GM12878 (cell line): Measurements from ENCODE around the gene MUC5B. TPM values are rescaled to one million over a fixed set of nuclear protein-coding genes. Genes with fewer than 3 reads are reported as not detected.

Experiments
- ATAC-seq: fragments of 200-7000 bp; cut with Tn5 transposase; 3 replicates; pipeline ENCODE4 v1.9.1; 2020; ENCODE audit warnings: mild to moderate bottlenecking, moderate library complexity
- BruUV-seq: library from RNA; stranded (reverse); fragments of 400-500 nt; replicated peaks from 2 replicates; lab custom pipeline; 2021; lab: Mats Ljungman, UMichigan
- CTCF ChIA-PET: fragments of 300-600 bp; sonication (Branson Sonifier 250); formaldehyde crosslinking; extraction: SDS; loops from one replicate; lab custom pipeline; 2021; ENCODE audit warnings: inconsistent platforms; lab: Yijun Ruan, JAX
- POLR2A ChIA-PET: fragments of 350-600 bp; formaldehyde crosslinking; extraction: SDS; loops from one replicate; lab custom pipeline; 2021; ENCODE audit warnings: inconsistent platforms; lab: Charles Lee
- RAD21 ChIA-PET: fragments of 300-600 bp; sonication (Branson Sonifier 250); formaldehyde crosslinking; loops from one replicate; lab custom pipeline; 2023; ENCODE audit warnings: antibody characterized with exemption; ENCODE audit not compliant: unreplicated experiment; lab: Charles Lee
- SMC1A ChIA-PET: fragments of 300-600 bp; sonication (Branson Sonifier 250); formaldehyde crosslinking; loops from one replicate; lab custom pipeline; 2023; ENCODE audit not compliant: unreplicated experiment, uncharacterized antibody; lab: Charles Lee
- DNase-seq: peaks from one replicate; pipeline ENCODE4 v3.0.0-alpha.2; 2011; ENCODE audit warnings: low read depth, low spot score
- FAIRE-seq: peaks from 3 replicates; lab custom pipeline; 2011; peaks lifted over from hg19 to GRCh38; lab: Jason Lieb, UNC
- H2AFZ ChIP-seq: 2 replicates; pipeline ENCODE4 v1.6.0; 2011; ENCODE audit warnings: low read depth, low read length, control low read depth; ENCODE audit not compliant: control insufficient read depth
- H3K27ac ChIP-seq: 2 replicates; pipeline ENCODE4 v1.5.1; 2011; ENCODE audit warnings: control low read depth; ENCODE audit not compliant: control insufficient read depth, insufficient read depth
- H3K27me3 ChIP-seq, 2 experiments: replicated peaks in 1 of 2; 2 replicates each; pipeline versions ENCODE4 v1.6.0 to v1.6.1; 2011; ENCODE audit warnings: low read length in 1 of 2; ENCODE audit not compliant: control insufficient read depth in 2 of 2, insufficient read depth in 2 of 2
- H3K36me3 ChIP-seq, 2 experiments: 2 replicates each; pipeline ENCODE4 v1.5.1; 2011; ENCODE audit warnings: low read length in 1 of 2; ENCODE audit not compliant: control insufficient read depth in 2 of 2, insufficient read depth in 2 of 2
- H3K4me1 ChIP-seq: 2 replicates; pipeline ENCODE4 v1.6.1; 2011; ENCODE audit warnings: mild to moderate bottlenecking, low read length, moderate library complexity, mixed read lengths; ENCODE audit not compliant: control insufficient read depth, insufficient read depth
- H3K4me2 ChIP-seq: 2 replicates; pipeline ENCODE4 v1.6.0; 2011; ENCODE audit warnings: control low read depth; ENCODE audit not compliant: control insufficient read depth, insufficient read depth
- H3K4me3 ChIP-seq: fragments of 200-600 bp; sonication (generic); 2 replicates; pipeline ENCODE4 v1.5.1; 2016
- H3K79me2 ChIP-seq: 2 replicates; pipeline ENCODE4 v1.6.0; 2011; ENCODE audit warnings: low read length; ENCODE audit not compliant: control insufficient read depth, insufficient read depth
- H3K9ac ChIP-seq: 2 replicates; pipeline ENCODE4 v1.8.0; 2011; ENCODE audit warnings: low read length, control low read depth, mixed read lengths; ENCODE audit not compliant: control insufficient read depth, insufficient read depth
- H3K9me3 ChIP-seq: replicated peaks from 3 replicates; pipeline ENCODE4 v1.5.1; 2011; ENCODE audit warnings: mild to moderate bottlenecking, low read length; ENCODE audit not compliant: control insufficient read depth, insufficient read depth
- H4K20me1 ChIP-seq: 2 replicates; pipeline ENCODE4 v1.6.0; 2011; ENCODE audit not compliant: control insufficient read depth, insufficient read depth
- BHLHE40 ChIP-seq, 2 experiments: fragments of 450-650 bp in 1 of 2; IDR thresholded peaks; 2 replicates each; pipeline ENCODE4 v1.6.1; 2011 to 2017; ENCODE audit warnings: low read depth in 2 of 2, borderline replicate concordance in 1 of 2, improper control_type of control experiment in 1 of 2, low read length in 1 of 2, mild to moderate bottlenecking in 1 of 2
- CREM ChIP-seq: IDR thresholded peaks from 2 replicates; pipeline ENCODE4 v1.6.1; 2014; ENCODE audit warnings: antibody characterized with exemption, low read depth
- ELK1 ChIP-seq: IDR thresholded peaks from 2 replicates; pipeline ENCODE4 v1.6.1; 2012; ENCODE audit warnings: low read depth, low read length, improper control_type of control experiment
- GABPA ChIP-seq: IDR thresholded peaks from 2 replicates; pipeline ENCODE4 v1.6.1; 2014; ENCODE audit warnings: antibody characterized with exemption, low read depth, mild to moderate bottlenecking, inconsistent platforms
- GATAD2B ChIP-seq: fragments of 450-650 bp; conservative IDR thresholded peaks from 2 replicates; pipeline ENCODE4 v1.6.1; 2017; ENCODE audit warnings: low read depth, mild to moderate bottlenecking, moderate library complexity
- MEF2A ChIP-seq: IDR thresholded peaks from 2 replicates; pipeline ENCODE4 v1.6.1; 2011; ENCODE audit warnings: low read depth, mild to moderate bottlenecking, low read length, moderate library complexity; ENCODE audit not compliant: insufficient read depth
- MYB ChIP-seq: fragments of 150-350 bp; IDR thresholded peaks from 2 replicates; pipeline ENCODE4 v1.6.1; 2014; ENCODE audit warnings: mild to moderate bottlenecking, low read depth, low read length, borderline replicate concordance
- NFXL1 ChIP-seq: fragments of 450-650 bp; IDR thresholded peaks from 2 replicates; pipeline ENCODE4 v1.6.1; 2017; ENCODE audit warnings: antibody characterized with exemption, mild to moderate bottlenecking, borderline replicate concordance
- NR2C2 ChIP-seq: IDR thresholded peaks from 2 replicates; pipeline ENCODE4 v1.6.1; 2011; ENCODE audit warnings: borderline replicate concordance, low read depth; ENCODE audit not compliant: control insufficient read depth, insufficient read length
- RAD51 ChIP-seq: fragments of 450-650 bp; IDR thresholded peaks from 2 replicates; pipeline ENCODE4 v1.6.1; 2016; ENCODE audit warnings: moderate library complexity, mild to moderate bottlenecking, inconsistent platforms
- RELB ChIP-seq: fragments of 450-650 bp; IDR thresholded peaks from 2 replicates; pipeline ENCODE4 v1.6.1; 2017; ENCODE audit warnings: low read depth, mild to moderate bottlenecking, moderate library complexity
- SUZ12 ChIP-seq: fragments of 200-600 bp; sonication (generic); IDR thresholded peaks from one replicate; pipeline ENCODE4 v1.6.1; 2018; ENCODE audit warnings: antibody characterized with exemption, mild to moderate bottlenecking; ENCODE audit not compliant: unreplicated experiment
- TAF1 ChIP-seq: IDR thresholded peaks from 2 replicates; pipeline ENCODE4 v1.6.1; 2011; ENCODE audit warnings: mild to moderate bottlenecking, low read depth, low read length, borderline replicate concordance
- TCF7 ChIP-seq: IDR thresholded peaks from 2 replicates; pipeline ENCODE4 v1.6.1; 2014; ENCODE audit warnings: antibody characterized with exemption, borderline replicate concordance
- USF1 ChIP-seq: IDR thresholded peaks from 2 replicates; pipeline ENCODE4 v1.6.1; 2011; ENCODE audit warnings: borderline replicate concordance, low read depth, mild to moderate bottlenecking, moderate library complexity, mixed read lengths, low read length; ENCODE audit not compliant: insufficient read depth; ENCODE audit errors: extremely low read length
- ZSCAN29 ChIP-seq: fragments of 450-650 bp; IDR thresholded peaks from 2 replicates; pipeline ENCODE4 v1.6.1; 2017; ENCODE audit warnings: mild to moderate bottlenecking, moderate library complexity
- WGBS: methylation state at CpG from one replicate; pipeline ENCODE4 v1.1.6; 2016; ENCODE audit warnings: low lambda C conversion rate; ENCODE audit not compliant: insufficient replicate concordance, insufficient coverage; ENCODE audit errors: missing lambda C conversion rate; 5-methylcytosine and 5-hydroxymethylcytosine counted together
- in situ Hi-C: fragments of 300-500 bp; cut with MboI; formaldehyde crosslinking; loops from 9 replicates; pipeline ENCODE4 v1.14.3; 2018; ENCODE audit warnings: mixed read lengths
- intact Hi-C: fragments of 100-400 bp; cut with micrococcal nuclease; formaldehyde crosslinking; loops from one replicate; pipeline ENCODE4 v1.14.2; 2022; ENCODE audit not compliant: unreplicated experiment
- polyA plus RNA-seq, 11 experiments: library from polyadenylated mRNA; depleted of rRNA in 4 of 11; unstranded in 6 of 11; stranded (reverse) in 5 of 11; fragments of >200 nt; fragmentation: Nextera tagmentation in 4 of 11; fragmentation: Illumina TruSeq in 1 of 11; extraction: Ambion mirVana in 4 of 11; extraction: Trizol in 1 of 11; gene quantifications; 1 replicate in 1 of 11; 2 replicates in 10 of 11; pipeline versions ENCODE4 v1.2.1 to v1.2.3, GENCODE V29; 2011 to 2016; ENCODE audit warnings: inconsistent platforms in 2 of 11, missing spikeins in 2 of 11, low read depth in 1 of 11
- total RNA-seq, 4 experiments: library from RNA; depleted of rRNA in 3 of 4; stranded (reverse); fragments of >200 nt in 3 of 4; fragmentation: Illumina TruSeq in 1 of 4; extraction: Trizol in 1 of 4; gene quantifications; 2 replicates each; pipeline versions ENCODE4 v1.2.1 to v1.2.3, GENCODE V29; 2013 to 2021

MUC5B gene
- total and polyA plus RNA-seq, 10 of the 15 experiments (the other 5 are each of a cell fraction or from before 2014, with no cell fraction given), result 1.5 TPM; not detected in 9

GRCh38 chr11:1218788-1219445, 3.9 kb upstream of the MUC5B start:
- Histone ChIP-seq H3K9me3 (no peaks in the 10 kb centered on the region), H3K4me2 (no peak overlapping the region), H3K27me3 (no peaks in the 10 kb centered on the region), H3K79me2 (no peaks in the 10 kb centered on the region), H4K20me1 (no peaks in the 10 kb centered on the region), H2AFZ (no peak overlapping the region), H3K36me3 (no peaks in the 10 kb centered on the region), H3K4me1 (no peaks in the 10 kb centered on the region), H3K27ac (no peak overlapping the region), H3K9ac (no peak overlapping the region), H3K4me3 (no peak overlapping the region)
- FAIRE-seq (no peak), ATAC-seq (no peak), DNase-seq (no peak)
- RAD21 ChIA-PET, result no interaction called here
- no peak for TF ChIP-seq BHLHE40 (IDR thresholded peaks at IDR 0.05; ENCODE audit: borderline replicate concordance in 1 of 2, low read depth in 2 of 2, low read length in 1 of 2)
- TF ChIP-seq MYB, result no peak
- TF ChIP-seq ZSCAN29, result no peak
- no peak for TF ChIP-seq USF1
- TF ChIP-seq TCF7, result no peak
- TF ChIP-seq CREM, result no peak
- TF ChIP-seq RELB, result no peak
- no peak for TF ChIP-seq TAF1
- TF ChIP-seq RAD51, result no peak
- no peak for TF ChIP-seq GABPA
- no peak for TF ChIP-seq NFXL1
- TF ChIP-seq GATAD2B, result no peak
- no peak for TF ChIP-seq ELK1
- no peak for TF ChIP-seq MEF2A
- no peak for TF ChIP-seq NR2C2
- TF ChIP-seq SUZ12, result no peak
- WGBS, result 37% methylated on average over 16 of the region's 16 CpGs
- in situ Hi-C loops (no loop called here), intact Hi-C loops (no loop called here)
- CTCF ChIA-PET, result no interaction called here
- SMC1A ChIA-PET, result no interaction called here
- POLR2A ChIA-PET, result no interaction called here
- no TSS peak for BruUV-seq
